ENCODE data around the gene CCDC60.

Gene CCDC60

GRCh38 chr12:119547001-119547400, 212.5 kb downstream of the CCDC60 start:
- no peak for DNase-seq

- no peak for DNase-seq
Measured at GRCh38 chr12:119556854-119557253, 222.3 kb downstream of the CCDC60 start.

- DNase-seq = no peak
Measured at GRCh38 chr12:119565404-119565803, 230.9 kb downstream of the CCDC60 start.

GRCh38 chr12:119570771-119571170, 236.2 kb downstream of the CCDC60 start:
- DNase-seq = no peak

- no peak for DNase-seq
Measured at GRCh38 chr12:119573086-119573485, 238.6 kb downstream of the CCDC60 start.

GRCh38 chr12:119574255-119574654, 239.7 kb downstream of the CCDC60 start:
- DNase-seq = no peak

- DNase-seq = no peak
Measured at GRCh38 chr12:119576118-119576810, 241.7 kb downstream of the CCDC60 start.

GRCh38 chr12:119576915-119577314, 242.4 kb downstream of the CCDC60 start:
- no peak for DNase-seq

- no peak for DNase-seq
Measured at GRCh38 chr12:119578112-119578511, 243.6 kb downstream of the CCDC60 start.

GRCh38 chr12:119589097-119589496, 254.6 kb downstream of the CCDC60 start:
- DNase-seq = no peak

- no peak for DNase-seq
Measured at GRCh38 chr12:119589634-119590033, 255.1 kb downstream of the CCDC60 start.
